Activated CD4-positive, CD25-positive, alpha-beta regulatory T cell treated with anti-CD3 and anti-CD28 coated beads, Interleukin-2, amount 50 U/mL, for 72 hours (primary cell): ENCODE measurements around the gene PTAFR.
"Not testable (repeated sequence)": the region's sequence is repeated elsewhere in the genome, so short reads cannot be mapped to it uniquely, and the experiment has no call there.

Experiments used
- DNase-seq: peaks from one replicate; pipeline ENCODE4 v3.0.0; 2021

Gene PTAFR

GRCh38 chr1:28143496-28144202 is 32.8 kb downstream of the PTAFR start:
- DNase-seq, result no peak

- DNase-seq, result no peak
These were observed 34.8 kb downstream of the PTAFR start for GRCh38 chr1:28141685-28142084.

GRCh38 chr1:28139866-28140265 is 36.6 kb downstream of the PTAFR start:
- DNase-seq, result not testable (repeated sequence)

GRCh38 chr1:28139025-28139712 is 37.3 kb downstream of the PTAFR start:
- DNase-seq, result no peak

- no peak for DNase-seq
These were observed 39.4 kb downstream of the PTAFR start for GRCh38 chr1:28136922-28137613.

GRCh38 chr1:28136169-28136921 is 40.1 kb downstream of the PTAFR start:
- no peak for DNase-seq

- DNase-seq, result no peak
These were observed 40.9 kb downstream of the PTAFR start for GRCh38 chr1:28135371-28136168.

- DNase-seq, result no peak
These were observed 41.8 kb downstream of the PTAFR start for GRCh38 chr1:28134651-28135207.

- no peak for DNase-seq
These were observed 44.0 kb downstream of the PTAFR start for GRCh38 chr1:28132171-28133167.

- DNase-seq, result no peak
These were observed 45.6 kb downstream of the PTAFR start for GRCh38 chr1:28130901-28131300.

- no peak for DNase-seq
These were observed 47.3 kb downstream of the PTAFR start for GRCh38 chr1:28129150-28129549.

GRCh38 chr1:28127617-28128257 is 48.8 kb downstream of the PTAFR start:
- no peak for DNase-seq

- no peak for DNase-seq
These were observed 49.6 kb downstream of the PTAFR start for GRCh38 chr1:28126783-28127490.

- DNase-seq, result no peak
These were observed 50.3 kb downstream of the PTAFR start for GRCh38 chr1:28126212-28126611.

- DNase-seq, result no peak
These were observed 53.0 kb downstream of the PTAFR start for GRCh38 chr1:28123461-28123961.

- no peak for DNase-seq
These were observed 54.3 kb downstream of the PTAFR start for GRCh38 chr1:28122183-28122582.

- no peak for DNase-seq
These were observed 56.9 kb downstream of the PTAFR start for GRCh38 chr1:28119556-28119955.

- no peak for DNase-seq
These were observed 57.7 kb downstream of the PTAFR start for GRCh38 chr1:28118640-28119307.

- no peak for DNase-seq
These were observed 61.2 kb downstream of the PTAFR start for GRCh38 chr1:28115267-28115666.
